DMS114 treated with DMSO at 0.1 percent for 48 hours (cell line): ENCODE data around the gene VPS13D.

Source experiments
- DNase-seq: peaks from one replicate; lab custom pipeline; 2025; ENCODE audit not compliant: unreplicated experiment; lab: John Stamatoyannopoulos, UW

The VPS13D gene

DNA sequence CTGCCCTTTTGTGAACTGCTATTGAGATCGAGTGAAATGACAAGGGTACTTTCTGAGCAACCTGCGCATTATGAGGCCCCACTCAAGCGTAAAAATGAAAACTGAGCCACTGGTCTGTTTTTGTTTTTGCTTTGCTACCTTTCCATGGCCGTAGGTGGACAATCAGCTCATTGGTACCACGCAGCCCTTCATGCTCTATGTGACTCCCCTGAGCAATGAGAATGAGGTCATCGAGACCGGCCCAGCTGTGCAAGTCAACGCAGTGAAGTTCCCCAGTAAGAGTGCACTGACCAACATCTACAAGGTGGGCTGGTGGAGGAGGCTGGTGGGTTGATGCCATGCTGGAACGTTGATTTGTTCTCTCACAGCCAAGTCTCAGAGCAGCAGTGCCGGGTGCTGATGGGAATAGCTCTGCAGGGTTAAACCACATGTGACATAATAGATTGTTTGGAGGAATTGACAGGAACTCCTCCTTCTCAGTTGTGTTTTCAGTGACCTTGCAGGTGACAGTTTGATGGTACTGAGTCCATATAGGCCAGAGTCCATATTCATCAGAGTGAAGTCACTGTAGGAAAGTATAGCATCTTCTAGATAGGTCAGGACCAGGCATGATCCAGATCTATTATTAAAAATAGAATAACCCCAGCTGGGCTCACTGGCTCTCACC is 170.3 kb downstream of the VPS13D start:
- DNase-seq: no peak

DNA sequence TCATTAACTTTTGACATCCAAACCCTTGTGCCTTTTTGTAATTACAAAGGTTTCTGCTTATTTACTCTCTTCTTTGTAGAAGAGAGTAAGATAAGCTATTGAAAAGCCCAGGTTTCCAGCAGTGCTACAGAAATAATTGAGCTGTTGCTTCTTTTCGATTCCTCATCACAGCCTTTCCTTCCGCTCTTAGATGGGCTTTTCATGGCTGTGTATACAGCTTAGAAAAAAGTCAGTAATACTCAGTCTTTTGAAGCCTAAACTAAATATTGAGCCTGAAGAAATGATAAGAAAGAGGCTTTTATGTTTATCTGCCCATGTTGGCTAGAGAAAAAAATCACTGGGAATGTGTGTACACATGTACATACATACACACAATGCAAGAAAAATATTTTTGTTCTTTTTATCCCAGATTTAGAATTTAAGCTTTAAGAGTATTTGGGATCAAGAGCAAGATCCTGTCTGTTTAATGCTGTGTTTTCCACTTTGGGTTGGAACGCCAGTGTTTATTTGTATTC is 172.4 kb downstream of the VPS13D start:
- no peak for DNase-seq

DNA sequence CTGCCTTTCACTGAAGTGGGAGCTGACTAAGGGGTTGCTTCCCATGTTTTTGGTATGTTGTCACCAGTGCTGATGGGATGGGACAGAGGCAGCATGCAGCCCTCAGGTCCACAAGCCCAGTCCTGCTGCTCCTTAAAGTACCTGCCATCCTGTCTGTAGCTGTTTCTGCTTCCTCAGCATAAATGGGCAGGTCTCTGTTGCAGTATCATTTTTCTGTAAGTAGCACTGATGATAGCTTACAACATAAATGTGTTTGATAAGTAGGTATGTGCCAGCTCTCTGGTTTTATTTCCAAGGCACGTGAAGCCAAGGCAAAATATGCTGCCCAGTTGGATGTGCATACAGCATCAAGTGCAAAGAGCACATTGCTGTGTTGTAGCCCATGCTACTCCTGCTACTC is 173.0 kb downstream of the VPS13D start:
- no peak for DNase-seq

DNA sequence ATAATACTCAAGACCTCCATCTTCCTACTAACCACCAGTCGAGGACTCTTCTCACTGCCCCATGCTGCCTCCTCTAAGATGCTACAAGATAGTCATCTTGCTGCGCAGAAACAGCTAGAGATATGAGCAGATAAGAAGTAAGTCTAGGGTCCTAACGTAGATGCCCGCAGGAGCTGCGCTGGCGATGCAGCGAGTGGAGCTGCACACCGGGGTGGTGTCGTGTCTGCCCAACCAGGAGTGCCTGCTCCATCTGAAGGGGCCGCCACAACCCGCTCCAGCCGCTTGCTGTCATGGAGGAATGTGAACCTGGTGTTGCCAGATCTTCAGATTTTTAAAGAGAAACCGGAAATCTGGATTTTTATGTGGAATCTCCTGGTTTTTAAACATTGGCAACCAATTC is 175.1 kb downstream of the VPS13D start:
- no peak for DNase-seq

DNA sequence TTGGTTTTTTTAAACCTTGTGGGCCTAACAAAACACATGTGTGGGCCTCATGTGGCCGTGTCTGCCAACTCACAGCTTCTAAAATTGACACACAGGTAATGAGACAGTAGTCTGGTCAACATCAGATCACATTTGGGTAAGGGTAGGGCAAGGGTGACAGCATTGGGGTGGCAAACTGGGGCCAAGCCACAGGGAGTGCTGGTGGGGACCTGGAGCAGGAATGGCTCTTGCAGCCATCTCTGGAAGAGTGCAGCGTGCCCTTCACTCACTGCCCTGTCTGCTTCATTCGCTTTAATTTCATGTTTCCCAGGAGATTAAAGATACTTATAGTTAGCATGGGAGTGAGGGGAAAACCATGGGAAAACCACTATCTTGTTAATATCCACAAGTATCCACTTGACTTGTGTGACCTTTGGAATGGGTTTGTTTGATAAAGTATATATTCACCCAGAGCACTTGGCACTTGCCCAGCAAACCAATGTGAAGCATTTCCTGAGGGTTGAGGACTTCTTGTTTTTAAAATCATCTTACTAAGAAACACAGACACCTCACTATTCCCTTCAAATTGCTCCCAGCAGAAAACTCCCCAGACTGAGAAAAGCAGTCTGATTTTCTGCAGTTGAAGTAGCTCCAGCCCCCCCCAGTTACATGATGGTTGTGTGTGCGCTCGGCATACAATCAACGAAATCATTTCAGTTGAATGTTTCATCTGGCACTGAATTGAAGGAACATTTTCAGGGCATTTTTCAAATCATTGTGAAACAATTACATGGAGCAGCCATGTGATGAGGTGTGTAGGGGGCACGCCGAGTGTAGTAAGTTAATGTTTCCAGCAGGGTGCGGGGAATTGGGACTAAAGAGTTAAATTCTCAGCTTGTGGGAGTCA is 175.7 kb downstream of the VPS13D start:
- no peak for DNase-seq

DNA sequence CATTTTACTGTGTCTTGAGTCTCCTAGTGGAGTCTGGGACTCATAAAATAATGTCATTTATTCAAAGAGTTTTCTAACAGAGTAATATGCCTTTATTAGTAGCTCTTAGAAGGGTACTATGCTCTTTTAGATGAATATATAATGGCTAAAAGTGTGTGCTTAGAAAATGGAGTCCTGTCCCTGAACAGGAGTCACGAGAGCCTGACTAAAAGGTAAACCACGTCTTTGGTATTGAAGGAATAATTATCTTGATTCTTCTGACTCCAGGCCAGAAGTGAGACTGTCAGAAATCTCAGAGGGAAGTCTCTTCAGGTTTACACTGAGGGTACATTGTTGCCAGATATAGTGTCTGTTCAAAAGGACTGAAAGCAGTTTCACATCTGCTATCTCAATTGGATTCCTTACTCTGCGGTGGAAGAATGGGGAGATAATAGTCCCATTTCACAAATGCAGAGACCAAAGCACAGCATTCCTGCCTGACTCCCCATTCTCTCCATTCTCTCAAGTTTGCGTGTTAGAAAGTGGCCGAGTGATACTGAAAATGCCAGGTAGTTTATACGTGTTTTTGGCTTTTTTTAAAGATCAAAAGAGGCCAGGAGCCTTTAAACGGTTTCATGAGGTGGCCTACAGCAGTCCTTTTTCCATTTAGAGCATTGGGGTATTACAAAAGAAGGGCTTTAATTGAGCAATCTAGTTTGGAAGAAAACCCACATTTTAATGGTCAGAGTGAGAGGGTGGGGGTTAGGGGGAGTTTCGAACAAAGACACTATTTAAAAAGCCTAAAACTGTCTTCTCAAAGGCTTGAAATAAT is 176.6 kb downstream of the VPS13D start:
- no peak for DNase-seq

DNA sequence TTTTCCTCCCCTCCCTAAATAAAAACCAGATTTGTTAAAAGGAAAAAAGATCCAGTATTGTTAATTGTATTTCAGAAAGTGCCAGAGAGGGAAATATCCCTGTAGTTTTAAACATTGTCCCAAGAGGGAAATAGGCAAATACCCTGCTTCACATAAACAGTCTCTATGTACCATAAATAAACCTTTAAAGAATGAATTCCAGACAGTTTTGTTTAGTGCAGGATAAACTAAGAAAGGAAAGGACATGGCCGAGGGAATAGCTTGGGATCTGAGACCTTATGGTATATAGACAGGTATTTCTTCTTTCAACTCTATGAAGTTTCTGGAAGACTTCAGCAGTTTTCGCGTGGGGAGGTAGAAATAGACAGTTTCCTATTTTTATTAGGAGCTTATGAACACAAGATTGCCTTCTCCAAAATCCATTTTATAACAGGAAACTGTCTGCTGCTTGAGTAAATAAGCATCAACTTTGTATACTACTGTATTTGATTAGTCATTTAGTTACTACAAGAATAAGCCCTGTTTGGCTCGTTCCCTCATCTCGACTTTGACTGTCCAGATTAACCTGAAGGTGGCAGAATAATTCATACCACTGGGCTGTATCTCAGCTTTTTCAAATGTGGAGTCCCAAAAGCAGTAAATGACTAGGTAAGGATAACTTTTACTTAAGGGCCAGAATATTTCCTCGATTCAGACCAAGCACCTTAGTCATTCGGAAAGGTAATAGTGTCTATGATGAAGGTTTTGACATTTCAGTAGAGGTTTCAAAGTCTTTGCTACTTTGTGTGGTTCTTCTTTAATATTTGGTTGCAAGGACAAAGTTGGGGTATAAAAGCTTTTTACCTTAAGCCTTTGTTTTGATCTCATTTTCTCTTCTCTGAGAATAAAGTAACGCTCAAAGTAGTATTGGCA is 177.5 kb downstream of the VPS13D start:
- no peak for DNase-seq

DNA sequence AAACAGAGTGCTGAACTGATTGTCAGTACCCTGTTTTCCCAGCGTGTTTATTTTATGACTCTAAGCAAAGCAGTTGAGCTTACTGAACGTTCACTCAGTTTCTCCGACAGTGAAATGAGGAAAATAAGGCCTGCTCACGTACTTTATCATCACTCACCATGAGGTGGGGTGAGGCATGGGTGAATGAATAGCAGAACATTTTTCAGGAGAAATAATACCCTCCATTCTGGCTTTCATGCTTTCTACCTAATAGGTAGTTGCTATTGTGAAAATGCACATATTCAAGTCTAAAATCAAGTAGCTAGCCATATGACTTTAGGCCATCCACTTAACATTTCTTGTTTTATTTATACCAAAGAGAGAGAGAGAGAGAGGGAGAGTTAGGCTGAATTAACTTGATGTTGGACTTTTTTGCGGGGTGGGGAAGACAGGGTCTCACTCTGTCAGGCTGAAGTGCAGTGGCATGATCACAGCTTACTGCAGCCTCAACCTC is 178.2 kb downstream of the VPS13D start:
- DNase-seq: no peak

DNA sequence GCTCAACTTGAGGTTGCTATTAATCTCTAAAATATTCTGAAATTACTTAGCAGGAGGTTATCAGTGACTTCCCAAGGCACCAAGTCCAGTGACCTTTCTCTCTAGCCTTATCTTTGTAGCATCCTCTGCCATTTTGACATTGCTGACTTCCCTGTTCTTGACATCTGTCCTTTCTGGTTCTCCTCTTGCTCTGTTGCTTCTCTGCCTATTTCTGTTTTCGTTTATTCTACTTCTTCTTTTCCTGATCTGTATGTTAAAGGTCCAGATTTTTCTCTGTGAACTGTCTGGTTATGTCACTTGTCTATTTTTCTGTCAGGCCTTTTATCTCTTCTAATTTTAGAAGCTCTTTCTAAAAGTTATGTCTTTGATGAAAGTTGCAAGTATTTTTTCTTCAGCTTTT is 178.8 kb downstream of the VPS13D start:
- no peak for DNase-seq

DNA sequence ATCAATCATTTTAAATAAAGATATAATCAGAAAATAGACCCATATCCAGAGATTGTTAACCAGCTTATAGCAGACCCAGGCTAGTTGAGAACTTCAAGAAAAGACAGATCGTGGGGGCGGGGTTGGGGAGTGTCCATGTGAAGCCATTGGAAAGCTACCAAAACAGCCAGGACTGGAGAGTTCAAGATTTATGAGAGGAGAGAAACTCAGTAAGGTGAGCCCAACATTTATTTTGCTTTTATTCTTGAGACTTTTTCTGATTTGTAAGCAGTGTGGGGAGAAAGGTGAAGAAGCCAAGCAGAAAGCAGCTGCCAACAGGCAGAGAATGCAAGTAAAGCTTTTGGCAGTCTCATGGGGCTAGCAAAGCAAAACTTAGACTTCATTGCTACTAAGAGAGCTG is 179.9 kb downstream of the VPS13D start:
- no peak for DNase-seq

DNA sequence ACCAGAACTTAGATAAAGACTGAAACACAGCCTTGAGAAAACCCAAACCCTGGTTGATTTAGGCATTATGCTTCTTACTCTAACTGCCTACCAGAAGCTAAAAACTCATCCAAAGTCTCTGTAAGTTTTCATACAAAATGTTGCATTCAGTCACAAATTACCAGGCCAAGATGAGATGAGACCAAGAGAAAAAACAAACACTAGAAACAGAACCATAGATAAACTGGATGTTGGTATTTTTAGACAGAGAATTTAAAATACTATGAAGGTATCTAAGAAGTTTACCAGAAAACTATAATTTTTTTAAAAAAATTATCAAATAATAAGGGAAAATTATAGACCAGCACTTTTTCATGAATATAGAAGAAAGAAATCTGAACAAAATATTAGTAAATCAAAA is 180.5 kb downstream of the VPS13D start:
- DNase-seq: no peak

DNA sequence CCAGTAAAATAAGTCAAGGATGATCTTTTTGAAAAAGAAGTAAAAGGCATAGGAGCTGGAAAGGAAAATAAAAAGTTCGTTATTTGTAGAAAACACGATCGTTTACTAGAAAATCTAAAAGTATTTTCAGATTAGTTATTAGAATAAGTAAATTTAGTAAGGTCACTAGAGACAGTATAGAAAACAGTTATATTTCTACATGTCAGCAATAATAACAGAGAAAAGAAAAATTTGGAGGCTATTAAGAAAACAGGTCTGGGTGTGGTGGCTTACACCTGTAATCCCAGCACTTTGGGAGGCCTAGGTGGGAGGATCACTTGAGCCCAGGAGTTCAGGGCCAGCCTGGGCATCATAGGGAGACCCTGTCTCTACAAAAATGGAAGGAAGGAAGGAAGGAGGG is 181.3 kb downstream of the VPS13D start:
- no peak for DNase-seq

DNA sequence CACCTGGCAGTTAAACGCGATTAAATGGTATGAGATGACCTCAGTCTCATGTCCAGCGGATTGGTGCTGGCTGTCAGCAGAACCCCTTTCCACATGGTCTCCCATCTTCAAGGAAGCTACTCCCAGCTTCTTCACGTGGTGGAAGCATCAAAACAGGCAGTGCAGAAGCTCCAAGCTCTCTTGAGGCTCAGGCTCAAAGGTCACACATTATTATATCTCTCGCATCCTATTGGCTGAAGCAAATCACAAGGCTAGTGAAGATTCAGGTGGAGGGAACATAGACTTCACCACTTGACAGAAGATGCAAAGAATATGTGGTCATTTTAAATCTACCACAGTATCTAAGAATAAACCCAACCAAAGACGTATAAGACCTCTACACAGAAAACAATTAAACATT is 181.9 kb downstream of the VPS13D start:
- no peak for DNase-seq

DNA sequence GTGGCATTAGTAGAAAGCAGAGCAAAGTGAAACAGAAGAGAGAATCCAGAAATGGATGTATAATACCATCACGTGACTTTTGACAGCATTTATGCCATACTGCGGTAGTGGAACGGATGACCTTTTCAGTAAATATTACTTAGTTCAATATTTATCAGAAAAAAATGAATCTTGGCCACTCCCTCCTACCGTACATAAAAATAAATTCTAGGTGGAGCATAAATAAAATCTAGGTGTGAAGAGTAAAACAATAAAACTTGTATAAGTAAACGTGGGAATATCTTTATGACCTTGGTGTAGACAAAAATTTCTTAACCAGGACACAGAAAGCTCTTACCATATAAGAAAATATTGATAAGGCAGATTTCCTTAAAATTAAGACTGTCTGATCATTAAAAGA is 182.6 kb downstream of the VPS13D start:
- no peak for DNase-seq

DNA sequence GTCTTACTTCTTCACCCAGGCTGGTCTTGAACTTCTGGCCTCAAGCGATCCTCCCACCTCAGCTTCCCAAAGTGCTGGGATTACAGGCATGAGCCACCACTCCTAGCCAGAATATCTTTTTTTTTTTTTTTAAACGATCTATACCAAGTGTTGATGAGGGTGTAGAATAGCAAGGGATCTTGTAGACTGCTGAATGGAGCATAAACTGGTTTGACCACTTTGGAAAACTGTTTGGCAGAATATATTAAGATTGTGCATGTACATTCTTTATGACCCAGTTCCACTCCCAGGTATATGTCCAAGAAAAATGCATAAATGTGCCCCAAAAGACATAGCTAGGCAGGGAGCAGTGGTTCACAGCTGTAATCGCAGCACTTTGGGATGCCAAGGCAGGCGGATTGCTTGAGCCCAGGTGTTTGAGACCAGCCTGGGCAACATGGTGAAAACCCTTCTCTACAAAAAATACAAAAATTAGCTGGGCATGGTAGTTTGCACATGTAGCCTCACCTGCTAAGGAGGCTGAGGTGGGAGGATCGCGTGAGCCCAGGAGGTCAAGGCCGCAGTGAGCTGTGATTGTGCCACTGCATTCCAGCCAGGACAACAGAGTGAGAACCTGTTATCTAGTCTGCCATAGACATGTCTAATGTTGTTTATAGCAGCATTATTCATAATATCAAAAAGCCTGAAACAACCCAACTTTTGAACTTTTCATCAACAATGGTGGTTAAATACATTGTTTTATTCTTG is 184.0 kb downstream of the VPS13D start:
- no peak for DNase-seq

DNA sequence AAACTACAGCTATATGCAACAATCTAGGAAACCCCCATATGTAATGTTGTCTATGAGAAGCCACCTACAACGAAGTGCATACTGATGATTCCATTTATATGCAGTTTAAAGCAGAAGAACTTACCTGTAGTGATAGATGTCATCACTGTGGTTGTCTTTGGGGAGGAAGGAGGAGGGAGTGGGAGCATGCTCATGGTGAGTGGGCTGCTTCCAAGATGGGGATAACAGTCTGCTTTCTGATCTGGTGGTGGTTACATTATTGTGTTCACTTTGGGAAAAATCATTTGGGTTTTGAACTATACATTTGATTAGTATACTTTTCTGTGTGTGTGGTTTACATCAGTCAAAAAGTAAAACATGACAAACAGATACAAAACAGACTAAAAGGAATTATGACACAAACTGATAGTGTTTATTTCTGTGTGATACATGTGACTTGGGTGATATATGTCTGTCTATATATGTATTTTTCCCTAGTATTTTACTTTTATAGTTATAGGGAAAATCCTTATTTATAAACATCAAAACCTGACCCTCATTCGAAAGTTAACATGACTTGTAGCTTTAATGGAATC is 184.7 kb downstream of the VPS13D start:
- no peak for DNase-seq

DNA sequence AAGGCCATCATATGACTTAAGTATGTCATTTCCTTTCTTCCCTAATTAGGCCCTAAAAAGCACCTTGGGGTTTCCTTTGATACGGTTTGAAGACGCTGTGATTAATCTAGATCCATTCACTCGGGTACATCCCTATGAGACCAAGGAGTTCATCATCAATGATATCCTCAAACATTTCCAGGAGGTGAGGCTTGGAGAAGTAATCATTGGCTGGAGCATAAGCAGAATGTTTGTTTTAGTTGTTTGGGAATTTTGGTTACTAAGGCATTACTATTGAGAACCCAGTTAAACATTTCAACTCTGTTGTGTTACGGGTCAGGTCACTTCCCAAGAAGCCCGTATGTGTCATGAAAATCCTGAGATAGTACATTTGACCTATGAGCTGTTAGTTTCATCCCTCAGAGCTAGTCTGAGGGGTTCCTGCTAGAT is 185.2 kb downstream of the VPS13D start:
- DNase-seq: no peak

DNA sequence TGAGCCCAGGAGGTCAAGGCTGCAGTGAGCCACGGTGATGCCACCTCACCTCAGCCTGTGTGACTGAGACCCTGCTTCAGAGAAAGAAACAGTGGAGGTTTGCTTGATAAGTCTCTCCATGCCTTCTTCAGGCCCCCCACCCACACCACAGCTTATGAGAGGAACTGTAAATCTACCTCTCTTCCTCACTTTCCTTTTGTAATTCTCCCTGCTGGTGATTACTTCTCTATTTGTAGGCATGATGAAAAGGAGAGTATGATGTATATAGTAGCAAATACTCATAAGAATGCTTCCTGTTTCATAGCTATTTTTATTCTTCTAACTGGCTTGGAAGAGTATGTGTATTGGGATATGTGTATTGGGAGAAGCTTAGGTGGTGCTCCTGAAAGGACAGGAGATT is 186.3 kb downstream of the VPS13D start:
- DNase-seq: no peak

DNA sequence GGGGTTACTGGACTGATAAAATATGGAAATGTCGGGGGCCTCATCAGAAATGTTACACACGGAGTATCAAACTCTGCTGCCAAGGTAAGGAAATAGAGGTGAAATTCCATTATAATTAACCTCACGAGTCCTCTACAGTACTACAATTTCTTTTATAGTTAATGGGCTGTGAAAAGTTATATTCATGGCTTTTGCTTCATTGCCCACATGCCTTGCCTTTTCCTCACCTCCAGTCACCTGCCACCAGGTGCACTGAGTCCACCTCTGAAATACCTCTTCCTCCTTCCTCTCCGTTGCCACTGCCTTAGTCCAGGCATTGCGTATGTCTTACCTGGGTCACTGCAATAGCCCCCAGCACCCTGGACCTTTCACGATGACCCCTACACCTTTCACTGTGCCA is 186.9 kb downstream of the VPS13D start:
- no peak for DNase-seq
